Measurements from ENCODE around the gene PGPEP1.

The PGPEP1 gene

GRCh38 chr19:18418029-18418482 is 77.7 kb downstream of the PGPEP1 start:
- no peak for DNase-seq (ENCODE audit: low read depth)

- no peak for DNase-seq (ENCODE audit: low read depth)
These were observed 78.2 kb downstream of the PGPEP1 start for GRCh38 chr19:18418483-18419194.

GRCh38 chr19:18419195-18419698 is 78.8 kb downstream of the PGPEP1 start, which contains the start of gene SSBP4:
TSS of gene SSBP4 (plus strand) at chr19:18419398. CDS start at chr19:18419649, 251 bp downstream.
- no peak for DNase-seq (ENCODE audit: low read depth)

Data from CMK (cell line).